Hematopoietic multipotent progenitor cell treated with erythropoietin and hydrocortisone succinate and interleukin-3 and kit ligand, for 4 days (in vitro differentiated cells): Measurements from ENCODE around the gene PPA2.
"Not testable (repeated sequence)": the region's sequence is repeated elsewhere in the genome, so short reads cannot be mapped to it uniquely, and the experiment has no call there.

ENCODE experiments used
- DNase-seq: peaks from one replicate; pipeline ENCODE4 v3.0.0-alpha.2; 2015

The PPA2 gene

DNA sequence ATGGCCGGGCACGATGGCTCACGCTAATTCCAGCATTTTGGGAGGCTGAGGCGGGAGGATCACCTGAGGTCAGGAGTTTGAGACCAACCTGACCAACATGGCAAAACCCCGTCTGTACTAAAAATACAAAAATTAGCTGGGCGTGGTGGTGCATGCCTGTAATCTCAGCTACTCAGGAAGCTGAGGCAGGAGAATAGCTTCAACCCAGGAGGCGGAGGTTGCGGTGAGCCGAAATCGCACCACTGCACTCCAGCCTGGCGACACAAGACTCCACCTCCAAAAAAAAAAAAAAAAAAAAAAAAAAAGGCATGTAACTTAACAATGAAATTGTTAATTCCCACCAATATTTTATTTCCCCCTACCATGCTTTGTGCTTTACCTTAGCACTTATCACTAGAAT is 15.3 kb downstream of the PPA2 start:
- not testable (repeated sequence) for DNase-seq

DNA sequence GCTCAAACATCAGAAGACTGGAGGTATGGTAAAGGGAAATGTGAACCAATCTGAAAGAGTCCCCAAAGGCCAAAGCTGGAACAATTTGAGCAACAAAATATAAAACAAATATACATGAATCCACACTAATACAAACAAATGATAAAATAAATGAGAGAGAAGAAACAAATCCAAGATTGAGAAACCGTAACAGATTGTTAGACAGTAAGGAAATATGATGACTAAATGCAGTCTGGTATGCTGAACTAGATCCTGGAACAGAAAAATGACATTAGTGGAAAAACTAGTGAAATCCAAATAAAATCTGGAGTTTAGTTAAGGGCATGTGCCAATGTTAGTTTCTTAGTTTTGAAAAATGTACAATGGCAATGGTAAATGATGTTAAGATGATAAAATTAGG is 15.9 kb downstream of the PPA2 start:
- DNase-seq: no peak

DNA sequence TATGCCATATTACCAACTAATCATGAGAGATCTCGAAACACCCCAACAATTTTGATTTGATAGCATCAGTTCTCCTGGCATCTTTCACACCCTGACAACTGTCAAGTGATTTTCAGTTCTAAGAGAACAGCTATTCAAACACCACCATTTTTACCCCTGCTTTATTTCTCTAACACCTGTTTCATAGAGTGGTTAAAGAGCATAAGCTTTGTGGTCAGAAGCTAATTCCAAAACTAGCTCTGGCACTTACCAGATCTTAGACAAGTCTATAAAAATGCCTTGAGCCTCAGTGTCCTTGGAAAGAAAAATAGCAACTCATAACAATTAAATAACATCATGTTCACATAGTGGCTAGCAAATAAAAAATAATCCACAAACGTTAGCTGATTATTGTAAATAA is 17.9 kb downstream of the PPA2 start:
- DNase-seq: no peak

DNA sequence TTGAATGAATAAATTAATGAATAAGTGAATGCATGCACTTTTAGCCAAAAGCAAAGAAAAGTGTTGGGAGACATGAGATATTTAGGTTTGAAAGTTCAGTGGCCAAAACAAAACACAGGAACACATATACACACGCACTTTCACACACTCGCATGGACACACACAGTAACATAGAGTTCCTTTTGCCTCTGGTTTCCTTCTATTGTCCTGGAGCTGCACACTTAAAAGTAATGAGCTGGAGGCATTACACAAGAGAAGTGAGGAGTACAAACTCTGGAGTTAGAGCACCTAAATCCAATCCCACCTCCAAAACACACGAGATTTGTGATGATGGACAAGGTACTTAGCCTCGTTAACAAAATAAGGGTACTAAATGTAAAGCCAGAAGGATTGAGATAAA is 18.7 kb downstream of the PPA2 start:
- no peak for DNase-seq

DNA sequence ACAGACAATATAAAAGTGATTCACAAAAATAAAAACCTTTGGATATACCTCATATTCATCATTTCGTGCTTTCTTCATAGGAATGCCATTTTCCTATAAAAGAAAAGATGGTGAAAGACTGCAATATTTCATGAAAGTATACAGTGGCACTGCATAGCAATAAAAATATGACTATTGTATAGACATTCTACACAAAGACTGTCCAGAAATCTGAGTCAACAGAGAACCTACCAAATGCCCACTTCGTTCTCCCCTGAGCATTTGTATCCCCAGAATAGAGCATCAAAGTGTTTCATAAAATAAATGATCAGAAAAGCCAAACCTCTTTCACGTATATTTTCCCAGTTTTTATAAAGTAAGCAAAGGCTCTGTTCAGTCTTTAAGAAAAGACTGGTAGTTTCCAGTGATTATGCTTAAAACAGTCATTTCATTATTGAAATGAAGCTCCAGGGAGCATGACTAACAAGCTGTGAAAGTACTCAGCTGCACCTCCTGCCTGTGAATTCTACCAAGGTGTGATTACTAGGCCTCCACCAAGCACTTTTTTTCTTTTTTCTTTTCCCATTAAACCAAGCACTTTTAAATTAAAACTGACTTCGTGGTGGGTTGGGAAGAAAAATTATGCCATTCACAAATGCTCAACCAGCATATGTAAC is 20.2 kb downstream of the PPA2 start:
- no peak for DNase-seq

DNA sequence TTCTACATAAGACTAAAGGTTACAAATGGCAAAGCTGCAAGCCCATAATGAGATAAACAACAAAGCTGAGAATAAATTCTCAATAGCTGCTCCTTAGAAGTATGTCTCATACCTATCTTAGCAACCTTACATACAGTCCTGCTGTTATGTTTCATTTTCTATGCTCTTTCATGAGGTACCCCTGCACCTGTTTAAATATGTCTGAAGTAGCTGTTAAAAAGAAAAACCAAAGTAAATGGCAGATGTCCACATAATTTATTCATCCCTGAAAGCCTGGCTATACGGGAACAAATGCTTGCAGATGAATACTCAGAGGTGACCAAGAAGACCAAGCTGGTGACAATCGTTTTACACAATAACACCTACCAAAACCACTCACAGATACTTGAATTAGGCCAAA is 22.5 kb downstream of the PPA2 start:
- no peak for DNase-seq

DNA sequence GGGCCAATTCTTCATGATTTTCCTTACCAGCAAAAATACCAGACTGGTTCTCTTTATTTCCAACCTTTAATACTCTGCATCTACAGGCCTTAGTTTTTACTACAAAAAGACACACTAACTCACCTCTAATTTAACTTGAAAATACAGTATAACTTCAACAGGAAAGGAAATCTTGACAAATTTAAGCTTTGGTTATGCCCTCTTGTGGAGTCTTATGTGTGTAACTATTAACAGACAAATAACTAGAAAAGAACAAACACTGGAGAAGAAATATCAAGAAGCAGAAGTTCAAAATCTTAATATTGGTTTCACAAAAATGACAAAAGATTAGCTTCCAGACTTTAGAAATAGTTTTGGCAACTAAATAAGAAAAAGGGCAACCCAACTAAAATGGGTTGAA is 33.0 kb downstream of the PPA2 start:
- no peak for DNase-seq

DNA sequence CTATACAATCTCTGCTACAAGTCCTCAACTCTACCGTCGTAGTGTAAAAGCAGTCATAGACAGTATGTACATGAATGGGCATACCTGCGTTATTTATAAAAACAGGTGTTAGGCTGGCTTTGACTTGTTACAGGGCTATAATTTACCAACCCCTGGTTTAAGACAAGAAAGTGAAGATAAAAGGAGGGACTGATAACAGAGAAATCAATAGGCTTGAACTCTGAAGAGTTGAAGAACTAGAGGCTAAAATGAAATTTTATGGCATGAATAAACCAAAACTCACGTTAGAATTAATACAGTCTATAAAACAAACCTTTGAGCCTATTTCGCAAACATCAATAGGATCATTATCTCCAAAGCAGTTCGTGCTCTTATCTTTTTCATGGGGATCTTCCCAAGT is 36.2 kb downstream of the PPA2 start:
- DNase-seq: no peak

DNA sequence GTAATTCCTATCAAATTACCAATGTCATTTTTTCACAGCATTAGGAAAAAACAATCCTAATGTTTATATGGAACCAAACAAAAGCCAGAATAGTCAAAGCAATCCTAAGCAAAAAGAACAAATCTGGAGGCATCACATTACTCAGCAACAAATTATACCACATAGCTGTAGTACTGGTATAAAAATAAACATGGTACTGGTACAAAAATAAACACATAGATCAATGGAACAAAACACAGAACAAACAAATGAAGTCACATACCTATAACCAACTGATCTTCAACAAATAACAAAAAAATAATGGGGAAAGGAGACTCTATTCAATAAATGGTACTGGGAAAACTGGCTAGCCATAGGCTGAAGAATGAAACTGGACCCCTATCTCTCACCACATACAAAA is 37.4 kb downstream of the PPA2 start:
- DNase-seq: no peak

DNA sequence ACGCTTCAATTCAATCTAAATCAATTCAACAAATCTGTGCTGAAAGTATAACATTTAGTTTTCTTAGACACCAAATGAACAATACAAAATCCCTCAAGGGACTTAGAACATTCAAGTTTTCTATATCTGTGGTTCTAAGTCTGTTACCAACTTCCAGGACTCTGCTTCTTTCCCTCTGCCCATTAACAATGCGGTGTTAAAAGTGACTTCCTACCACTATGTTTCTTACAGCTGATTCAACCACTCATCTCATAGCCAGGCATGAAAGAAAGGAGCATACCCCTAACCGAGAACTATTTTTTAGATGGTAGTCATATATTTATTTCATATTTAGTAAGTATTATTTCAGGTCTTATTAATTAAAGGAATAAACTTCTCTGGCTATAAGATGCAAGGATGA is 38.9 kb downstream of the PPA2 start:
- DNase-seq: no peak

DNA sequence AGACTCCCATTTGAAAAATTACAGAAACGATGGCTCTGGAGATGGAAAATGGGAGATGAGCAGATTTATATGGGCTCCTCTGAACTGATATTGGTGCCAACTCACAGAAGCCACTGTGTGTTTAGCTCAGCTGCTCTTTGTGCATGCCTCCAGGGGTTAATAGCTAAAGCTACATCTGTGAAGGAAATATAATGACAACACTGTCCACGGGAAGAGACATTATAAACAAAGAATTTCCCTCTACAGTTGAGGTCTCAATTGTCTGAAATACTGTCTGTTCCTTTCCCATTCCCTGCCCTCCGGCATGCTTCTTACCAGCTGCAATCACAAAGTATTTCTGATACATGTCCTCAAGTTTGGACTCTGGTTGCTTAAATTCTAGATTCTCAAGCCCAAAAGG is 40.4 kb downstream of the PPA2 start:
- DNase-seq: no peak

DNA sequence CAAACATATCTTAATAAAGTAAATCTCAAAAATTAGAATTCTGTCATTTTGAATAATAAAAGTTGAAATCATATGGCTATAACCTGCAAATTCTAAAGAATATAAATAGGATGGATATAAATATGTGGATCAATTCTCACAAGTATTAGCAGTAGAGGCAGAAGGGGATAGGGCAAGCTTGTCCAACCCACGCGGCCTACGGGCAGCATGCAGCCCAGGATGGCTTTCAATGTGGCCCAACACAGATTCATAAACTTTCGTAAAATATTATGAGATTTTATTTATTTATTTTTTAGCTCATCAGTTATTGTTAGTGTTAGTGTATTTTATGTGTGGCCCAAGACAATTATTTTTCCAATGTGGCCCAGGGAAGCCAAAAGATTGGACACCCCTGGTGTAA is 41.4 kb downstream of the PPA2 start:
- no peak for DNase-seq

DNA sequence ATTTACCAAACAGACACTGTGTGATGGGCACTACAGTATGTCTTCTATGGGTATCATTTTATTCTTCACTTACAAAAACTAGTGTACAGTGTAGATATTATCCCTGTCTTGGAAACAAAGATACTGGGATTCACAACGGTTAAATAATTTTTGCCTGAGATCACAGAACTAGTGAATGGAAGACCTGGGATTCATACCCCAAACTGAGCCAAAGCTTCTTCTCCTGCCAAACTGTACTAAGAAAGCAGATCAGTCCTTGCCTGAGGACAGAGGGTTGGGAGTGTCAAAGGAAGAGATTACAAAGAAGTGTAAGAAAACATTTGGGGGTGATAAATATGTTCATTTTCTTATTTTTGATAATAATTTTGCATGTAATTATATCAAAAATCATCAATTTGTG is 43.1 kb downstream of the PPA2 start:
- DNase-seq: no peak

DNA sequence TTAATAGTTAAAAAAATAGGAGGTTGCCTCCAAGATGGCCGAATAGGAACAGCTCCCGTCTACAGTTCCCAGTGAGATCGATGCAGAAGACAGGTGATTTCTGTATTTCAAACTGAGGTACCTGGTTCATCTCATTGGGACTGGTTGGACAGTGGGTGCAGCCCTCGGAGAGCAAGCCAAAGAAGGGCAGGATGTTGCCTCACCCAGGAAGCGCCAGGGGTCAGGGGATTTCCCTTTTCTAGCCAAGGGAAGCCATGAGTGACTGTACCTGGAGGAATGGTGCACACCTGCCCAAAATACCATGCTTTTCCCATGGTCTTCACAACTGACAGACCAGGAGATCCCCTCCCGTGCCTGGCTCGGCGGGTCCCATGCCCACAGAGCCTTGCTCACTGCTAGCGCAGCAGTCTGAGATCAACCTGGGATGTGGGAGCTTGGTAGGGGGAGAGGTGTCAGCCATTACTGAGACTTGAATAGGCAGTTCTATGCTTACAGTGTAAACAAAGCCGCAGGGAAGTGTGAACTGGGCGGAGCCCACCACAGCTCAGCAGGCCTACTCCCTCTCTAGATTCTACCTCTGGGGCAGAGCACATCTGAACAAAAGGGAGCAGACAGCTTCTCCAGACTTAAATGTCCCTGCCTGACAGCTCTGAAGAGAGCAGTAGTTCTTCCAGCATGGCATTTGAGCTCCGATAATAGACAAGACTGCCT is 47.5 kb downstream of the PPA2 start:
- DNase-seq: no peak

DNA sequence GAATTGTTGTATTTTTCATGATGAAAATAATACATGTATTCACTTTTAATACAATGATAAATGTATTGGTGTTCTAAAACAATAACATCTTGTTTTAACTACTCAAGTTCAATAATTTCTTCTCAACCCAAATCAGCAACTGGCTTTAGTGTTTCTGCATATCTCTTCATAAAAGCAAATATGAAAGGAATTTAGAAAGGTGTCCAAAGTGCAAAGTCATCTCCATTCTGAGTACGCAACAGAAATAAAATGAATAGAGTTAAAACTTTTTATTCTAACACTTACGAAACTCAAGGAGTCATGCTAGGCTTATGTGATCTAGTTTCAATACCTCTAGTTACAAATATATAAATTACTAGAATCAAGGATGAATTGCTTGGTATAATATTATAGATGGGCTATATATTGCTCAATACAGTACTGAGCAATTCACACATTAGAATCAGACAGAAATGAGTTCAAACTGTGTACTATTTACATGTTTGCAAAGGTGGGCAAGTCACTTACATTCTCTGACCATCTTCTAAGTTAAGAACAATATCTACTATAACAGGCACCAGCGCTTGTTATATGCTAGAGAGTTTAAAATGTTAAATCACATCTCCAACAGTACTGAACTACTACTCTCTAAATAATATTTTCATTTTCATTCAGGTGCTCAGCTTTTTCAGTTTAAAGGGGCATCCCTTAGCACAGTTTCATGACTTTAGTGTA is 51.5 kb downstream of the PPA2 start:
- DNase-seq: no peak

DNA sequence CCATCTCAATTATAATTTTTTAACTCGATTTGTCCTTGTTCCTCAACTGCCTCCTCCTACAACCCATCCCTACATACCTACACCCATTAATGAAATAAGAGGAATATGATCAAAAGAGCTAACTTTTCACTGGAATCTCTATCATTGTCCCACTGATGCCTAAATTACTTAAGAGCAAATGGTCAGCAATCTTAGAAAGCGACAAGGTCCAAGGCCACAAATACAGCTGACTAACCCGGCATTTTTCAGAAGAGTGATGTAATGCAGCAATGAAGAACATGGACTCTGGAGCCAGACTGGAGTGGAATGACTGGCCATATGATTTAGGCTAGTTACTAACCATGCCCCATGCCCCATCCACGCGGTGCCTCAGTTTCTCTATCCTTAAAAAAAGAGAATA is 56.2 kb downstream of the PPA2 start:
- DNase-seq: no peak

DNA sequence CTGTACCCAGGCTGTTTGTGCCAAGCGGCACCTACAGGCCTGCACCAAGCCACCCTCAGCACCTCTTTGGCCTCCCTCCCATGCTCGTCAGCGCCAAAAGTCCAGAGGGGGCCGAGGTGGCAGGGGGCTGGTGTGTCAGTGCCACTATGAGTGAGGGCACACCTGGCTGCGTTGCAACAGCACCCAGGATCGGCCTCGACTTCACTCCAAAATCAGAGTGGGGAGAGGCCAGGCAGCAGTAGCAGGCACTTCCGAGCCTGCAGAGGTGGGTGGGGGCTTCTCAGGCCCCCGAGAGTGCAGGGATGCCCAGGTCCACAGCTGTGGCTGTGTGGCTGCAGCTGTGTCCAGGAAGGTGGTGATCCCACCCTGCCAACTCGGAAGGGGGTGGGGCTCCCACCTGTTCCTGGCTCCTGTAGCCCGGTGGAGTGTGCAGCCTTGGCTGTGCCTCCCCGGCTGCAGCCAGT is 58.5 kb downstream of the PPA2 start:
- no peak for DNase-seq

DNA sequence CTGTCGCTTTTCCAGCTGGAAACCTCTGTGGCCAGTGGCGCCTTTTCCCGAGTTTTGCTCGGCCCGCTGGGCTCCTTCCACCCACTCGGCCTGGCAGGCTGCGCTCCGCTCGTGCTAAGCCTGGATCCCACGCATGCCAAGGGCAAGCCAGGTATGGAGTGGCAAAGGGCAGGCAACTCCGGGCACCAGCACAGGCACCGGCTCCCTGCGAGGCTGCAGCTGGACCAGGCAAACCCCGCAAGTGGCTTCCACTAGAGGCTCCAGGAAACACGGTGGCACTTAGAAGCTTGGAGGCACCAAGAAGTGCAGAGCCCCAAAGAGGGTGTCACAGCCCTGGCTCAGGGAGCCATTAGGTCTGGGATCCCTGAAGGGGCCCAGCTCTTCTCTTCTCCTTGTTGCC is 59.5 kb downstream of the PPA2 start:
- no peak for DNase-seq

DNA sequence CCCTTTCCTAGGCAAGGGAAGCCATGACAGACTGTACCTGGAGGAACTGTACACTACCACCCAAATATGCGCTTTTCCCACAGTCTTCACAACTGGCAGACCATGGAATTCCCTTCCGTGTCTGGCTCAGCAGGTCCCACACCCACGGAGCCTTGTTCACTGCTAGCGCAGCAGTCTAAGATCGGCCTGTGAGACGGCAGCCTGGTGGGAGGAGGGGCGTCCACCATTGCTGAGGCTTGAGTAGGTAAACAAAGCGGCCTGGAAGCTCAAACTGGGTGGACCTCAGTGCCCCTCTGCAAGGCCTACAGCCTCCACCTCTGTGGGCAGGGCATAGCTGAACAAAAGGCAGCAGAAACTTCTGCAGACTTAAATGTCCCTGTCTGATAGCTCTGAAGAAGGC is 64.7 kb downstream of the PPA2 start:
- not testable (repeated sequence) for DNase-seq

DNA sequence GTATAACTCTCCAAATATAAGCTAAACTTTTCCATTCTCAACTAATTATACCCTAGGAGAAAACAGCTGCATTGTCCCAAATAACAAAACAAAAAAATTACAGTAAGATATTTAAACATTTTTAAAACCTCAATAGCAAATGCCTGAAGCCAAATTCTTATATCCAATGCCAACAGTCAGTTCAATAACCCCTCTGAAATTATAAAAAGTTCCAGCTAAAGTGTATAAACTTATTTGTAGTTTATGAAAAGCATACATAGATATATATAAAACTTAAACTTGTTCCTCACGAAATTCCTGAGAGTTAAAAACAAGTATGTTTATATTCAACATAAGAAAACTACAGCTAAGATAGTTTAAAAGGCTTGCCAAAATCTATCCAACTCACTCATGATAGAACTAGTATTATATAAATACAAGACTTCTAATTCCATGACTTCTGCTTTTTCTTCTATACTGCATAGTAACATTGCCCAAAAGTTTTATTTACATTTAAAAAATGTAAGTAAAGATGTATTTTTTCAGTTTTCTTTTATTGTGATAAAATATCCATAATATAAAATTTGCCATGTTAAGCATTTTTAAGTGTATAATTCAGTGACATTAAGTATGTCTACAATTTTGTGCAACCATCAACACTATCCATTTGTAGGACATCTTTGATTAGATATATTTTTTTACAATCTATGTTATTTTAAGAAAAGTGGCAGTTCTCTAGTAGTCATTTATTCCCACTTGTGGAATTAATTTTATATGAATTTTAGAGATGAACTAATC is 72.8 kb downstream of the PPA2 start:
- DNase-seq: no peak

DNA sequence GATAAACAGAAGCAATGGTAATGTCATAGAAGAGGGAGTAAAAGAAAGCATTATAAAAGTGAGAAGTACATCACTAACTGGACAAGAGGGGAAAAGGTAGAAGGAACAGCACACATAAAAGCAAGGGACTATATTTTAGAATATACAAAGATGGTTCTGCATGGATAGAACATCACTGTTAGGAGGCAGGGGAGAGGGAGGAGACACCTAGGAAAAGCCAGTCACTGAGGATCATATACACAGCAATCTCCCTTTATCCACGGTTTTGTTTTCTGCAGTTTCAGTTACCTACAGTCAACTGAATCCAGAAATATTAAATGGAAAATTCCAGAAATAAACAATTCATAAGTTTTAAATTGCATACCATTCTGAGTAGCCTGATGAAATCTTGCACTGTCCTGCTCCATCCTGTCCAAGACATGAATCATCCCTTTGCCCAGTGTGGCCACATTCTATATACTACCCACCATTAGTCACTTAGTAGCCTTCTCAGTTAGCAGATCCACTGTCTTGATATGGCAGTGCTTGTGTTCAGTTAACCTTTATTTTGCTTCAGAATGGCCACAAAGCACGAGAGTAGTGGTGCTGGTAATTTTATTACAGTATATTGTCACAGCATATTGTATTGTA is 74.2 kb downstream of the PPA2 start:
- DNase-seq: peak; percentile 32

DNA sequence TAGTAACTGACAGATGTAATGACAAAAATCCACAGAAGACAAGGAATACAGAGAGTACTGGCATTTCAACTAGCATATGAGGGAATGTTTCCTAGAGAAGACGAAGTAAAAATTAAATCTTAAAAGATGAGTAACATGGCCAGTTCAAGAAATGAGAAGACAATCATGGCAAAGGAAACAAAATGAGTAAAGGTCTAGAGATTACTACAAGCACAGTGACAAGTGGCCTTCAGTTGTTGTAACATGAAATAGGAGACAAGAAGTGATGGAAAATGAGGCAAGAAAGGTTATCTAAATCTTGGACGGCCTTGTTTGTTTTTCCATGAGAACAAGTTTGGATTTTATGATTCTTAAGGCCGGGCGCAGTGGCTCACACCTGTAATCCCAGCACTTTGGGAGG is 81.0 kb downstream of the PPA2 start:
- DNase-seq: no peak

DNA sequence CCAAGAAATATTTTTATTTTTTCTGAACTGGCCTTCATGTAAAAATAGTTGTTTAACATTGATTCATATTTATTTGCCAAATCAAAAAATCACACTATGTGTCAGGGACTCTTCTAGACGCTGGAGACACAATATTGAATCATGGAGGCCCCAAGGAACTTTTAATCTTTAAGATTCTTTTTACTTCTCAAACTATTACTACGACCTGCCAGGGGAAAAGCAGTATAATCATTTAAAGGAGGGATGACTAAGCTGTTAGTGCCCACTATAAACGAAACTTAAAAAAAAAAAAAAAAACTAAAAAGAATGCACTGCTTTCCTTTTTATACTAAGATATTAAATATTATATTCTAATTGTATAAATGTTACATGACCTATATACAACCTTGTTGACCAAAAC is 84.7 kb downstream of the PPA2 start:
- no peak for DNase-seq
